GM18520 (cell line): ENCODE data around the gene RFTN2.
"Not testable (repeated sequence)": the region's sequence is repeated elsewhere in the genome, so short reads cannot be mapped to it uniquely, and the experiment has no call there.

Experiments
- ATAC-seq: cut with Tn5 transposase; IDR thresholded peaks from one replicate; pipeline ENCODE4 v1.9.1; 2021; ENCODE audit not compliant: unreplicated experiment

RFTN2 gene

GRCh38 chr2:197675711-197676188, 363 bp upstream of the RFTN2 start:
- ATAC-seq: no peak

- no peak for ATAC-seq
Measured at GRCh38 chr2:197674591-197674990, 796 bp downstream of the RFTN2 start.

- no peak for ATAC-seq
Measured at GRCh38 chr2:197674060-197674459, 1.3 kb downstream of the RFTN2 start.

GRCh38 chr2:197673606-197674005, 1.8 kb downstream of the RFTN2 start:
- no peak for ATAC-seq

GRCh38 chr2:197673106-197673505, 2.3 kb downstream of the RFTN2 start:
- no peak for ATAC-seq

GRCh38 chr2:197672371-197672893, 3.0 kb downstream of the RFTN2 start:
- no peak for ATAC-seq

GRCh38 chr2:197669077-197669476, 6.3 kb downstream of the RFTN2 start:
- no peak for ATAC-seq

- ATAC-seq: no peak
Measured at GRCh38 chr2:197668296-197668695, 7.1 kb downstream of the RFTN2 start.

GRCh38 chr2:197666277-197666676, 9.1 kb downstream of the RFTN2 start:
- no peak for ATAC-seq

- ATAC-seq: no peak
Measured at GRCh38 chr2:197661626-197662025, 13.8 kb downstream of the RFTN2 start.

- no peak for ATAC-seq
Measured at GRCh38 chr2:197657562-197657961, 17.8 kb downstream of the RFTN2 start.

- no peak for ATAC-seq
Measured at GRCh38 chr2:197647961-197648690, 27.3 kb downstream of the RFTN2 start.

GRCh38 chr2:197641666-197642065, 33.7 kb downstream of the RFTN2 start:
- no peak for ATAC-seq

- ATAC-seq: not testable (repeated sequence)
Measured at GRCh38 chr2:197640571-197641122, 34.7 kb downstream of the RFTN2 start.

GRCh38 chr2:197633109-197633657, 42.2 kb downstream of the RFTN2 start:
- ATAC-seq: no peak

GRCh38 chr2:197628043-197628500, 47.3 kb downstream of the RFTN2 start:
- peak; percentile 57 for ATAC-seq

- no peak for ATAC-seq
Measured at GRCh38 chr2:197626965-197627625, 48.3 kb downstream of the RFTN2 start.

GRCh38 chr2:197620133-197620532, 55.3 kb downstream of the RFTN2 start:
- ATAC-seq: no peak

GRCh38 chr2:197615016-197615652, 60.3 kb downstream of the RFTN2 start:
- ATAC-seq: no peak

- no peak for ATAC-seq
Measured at GRCh38 chr2:197614532-197614931, 60.9 kb downstream of the RFTN2 start.

GRCh38 chr2:197613509-197613987, 61.8 kb downstream of the RFTN2 start:
- ATAC-seq: no peak
